WTC11 (cell line): Measurements from ENCODE around the gene PRICKLE1.

Experiments
- CREM ChIP-seq: sonication (generic); formaldehyde crosslinking; IDR thresholded peaks from 2 replicates; pipeline ENCODE4 v1.8.1; 2022; ENCODE audit warnings: mild to moderate bottlenecking, missing genetic modification reagents, moderate library complexity
- CTCF ChIP-seq: fragments of 200-600 bp; IDR thresholded peaks from 2 replicates; pipeline ENCODE4 v1.8.0; 2022; ENCODE audit warnings: antibody characterized with exemption
- ERG ChIP-seq: fragments of 250-450 bp; sonication (Bioruptor Pico); IDR thresholded peaks from 2 replicates; pipeline ENCODE4 v1.8.0; 2021; ENCODE audit warnings: mild to moderate bottlenecking
- FOXJ3 ChIP-seq: sonication (generic); formaldehyde crosslinking; IDR thresholded peaks from 2 replicates; pipeline ENCODE4 v1.9.0; 2021; ENCODE audit warnings: missing genetic modification reagents, mild to moderate bottlenecking, borderline replicate concordance
- NR3C1 ChIP-seq: sonication (generic); formaldehyde crosslinking; conservative IDR thresholded peaks from 2 replicates; pipeline ENCODE4 v1.8.1; 2023; ENCODE audit warnings: low read depth, mild to moderate bottlenecking, missing genetic modification reagents
- TEAD1 ChIP-seq: sonication (generic); formaldehyde crosslinking; IDR thresholded peaks from 2 replicates; pipeline ENCODE4 v1.8.0; 2022; ENCODE audit warnings: mild to moderate bottlenecking, missing genetic modification reagents
- TF ChIP-seq, protein P1 (sequence below): sonication (generic); formaldehyde crosslinking; IDR thresholded peaks from 2 replicates; pipeline ENCODE4 v1.8.1; 2022; ENCODE audit warnings: low read depth, missing genetic modification reagents, borderline replicate concordance
- TF ChIP-seq, protein P2 (sequence below): sonication (generic); formaldehyde crosslinking; IDR thresholded peaks from 2 replicates; pipeline ENCODE4 v1.8.0; 2022; ENCODE audit warnings: mild to moderate bottlenecking, missing genetic modification reagents

DNA sequence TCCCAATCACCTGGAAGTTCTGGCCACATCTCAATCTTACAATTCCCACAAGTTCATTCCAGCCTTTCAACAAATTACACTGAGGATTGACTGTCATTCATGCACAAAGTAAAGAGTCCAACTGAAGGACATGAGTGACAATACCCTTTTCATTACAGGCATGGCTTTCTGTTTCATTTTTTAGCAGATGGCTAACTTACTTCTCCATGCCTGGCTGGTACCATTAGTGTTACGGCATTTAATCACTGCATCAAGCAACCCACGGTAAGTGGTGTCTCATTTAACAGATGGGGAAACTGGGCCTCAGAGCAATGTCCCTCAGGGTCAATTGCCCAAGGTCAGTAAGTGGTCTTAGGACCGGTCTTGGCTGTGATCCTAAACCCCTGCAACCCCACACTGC lies 114.4 kb downstream of the PRICKLE1 start:
- no peak for TF ChIP-seq CTCF
- no peak for TF ChIP-seq TEAD1 (CRISPR knock-in tag)
- TF ChIP-seq, protein P1, sequence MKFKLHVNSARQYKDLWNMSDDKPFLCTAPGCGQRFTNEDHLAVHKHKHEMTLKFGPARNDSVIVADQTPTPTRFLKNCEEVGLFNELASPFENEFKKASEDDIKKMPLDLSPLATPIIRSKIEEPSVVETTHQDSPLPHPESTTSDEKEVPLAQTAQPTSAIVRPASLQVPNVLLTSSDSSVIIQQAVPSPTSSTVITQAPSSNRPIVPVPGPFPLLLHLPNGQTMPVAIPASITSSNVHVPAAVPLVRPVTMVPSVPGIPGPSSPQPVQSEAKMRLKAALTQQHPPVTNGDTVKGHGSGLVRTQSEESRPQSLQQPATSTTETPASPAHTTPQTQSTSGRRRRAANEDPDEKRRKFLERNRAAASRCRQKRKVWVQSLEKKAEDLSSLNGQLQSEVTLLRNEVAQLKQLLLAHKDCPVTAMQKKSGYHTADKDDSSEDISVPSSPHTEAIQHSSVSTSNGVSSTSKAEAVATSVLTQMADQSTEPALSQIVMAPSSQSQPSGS (CRISPR knock-in tag): no peak
- TF ChIP-seq CREM: no peak
- TF ChIP-seq, protein P2, sequence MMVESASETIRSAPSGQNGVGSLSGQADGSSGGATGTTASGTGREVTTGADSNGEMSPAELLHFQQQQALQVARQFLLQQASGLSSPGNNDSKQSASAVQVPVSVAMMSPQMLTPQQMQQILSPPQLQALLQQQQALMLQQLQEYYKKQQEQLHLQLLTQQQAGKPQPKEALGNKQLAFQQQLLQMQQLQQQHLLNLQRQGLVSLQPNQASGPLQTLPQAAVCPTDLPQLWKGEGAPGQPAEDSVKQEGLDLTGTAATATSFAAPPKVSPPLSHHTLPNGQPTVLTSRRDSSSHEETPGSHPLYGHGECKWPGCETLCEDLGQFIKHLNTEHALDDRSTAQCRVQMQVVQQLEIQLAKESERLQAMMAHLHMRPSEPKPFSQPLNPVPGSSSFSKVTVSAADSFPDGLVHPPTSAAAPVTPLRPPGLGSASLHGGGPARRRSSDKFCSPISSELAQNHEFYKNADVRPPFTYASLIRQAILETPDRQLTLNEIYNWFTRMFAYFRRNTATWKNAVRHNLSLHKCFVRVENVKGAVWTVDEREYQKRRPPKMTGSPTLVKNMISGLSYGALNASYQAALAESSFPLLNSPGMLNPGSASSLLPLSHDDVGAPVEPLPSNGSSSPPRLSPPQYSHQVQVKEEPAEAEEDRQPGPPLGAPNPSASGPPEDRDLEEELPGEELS (CRISPR knock-in tag): no peak
- no peak for TF ChIP-seq FOXJ3
- no peak for TF ChIP-seq NR3C1 (CRISPR knock-in tag)
- TF ChIP-seq ERG (CRISPR knock-in tag): no peak
